GM12892 (cell line): ENCODE data around the gene AFDN.

Source experiments
- DNase-seq: peaks from one replicate; pipeline ENCODE4 v3.0.0; 2011; ENCODE audit not compliant: insufficient read length
- FAIRE-seq: peaks from 2 replicates; lab custom pipeline; 2011; peaks lifted over from hg19 to GRCh38; lab: Jason Lieb, UNC
- POLR2A ChIP-seq: IDR thresholded peaks from 2 replicates; pipeline ENCODE4 v1.6.1; 2011; ENCODE audit warnings: low read depth, low read length, control low read depth
- POLR2AphosphoS5 ChIP-seq: IDR thresholded peaks from 2 replicates; pipeline ENCODE4 v1.6.1; 2011; ENCODE audit warnings: low read depth, low read length, control low read depth
- TAF1 ChIP-seq: IDR thresholded peaks from 2 replicates; pipeline ENCODE4 v1.6.1; 2011; ENCODE audit warnings: low read depth, mild to moderate bottlenecking, control low read depth, low read length, borderline replicate concordance

AFDN gene

GRCh38 chr6:167984144-167984719 lies 157.5 kb downstream of the AFDN start:
- DNase-seq (no peak), FAIRE-seq (no peak)
- TF ChIP-seq POLR2A (no peak), POLR2AphosphoS5 (no peak), TAF1 (no peak)

GRCh38 chr6:167984876-167985604 lies 158.3 kb downstream of the AFDN start:
- TF ChIP-seq TAF1 (no peak), POLR2A (no peak), POLR2AphosphoS5 (no peak)
- FAIRE-seq (no peak), DNase-seq (no peak)

- no peak for TF ChIP-seq TAF1
- no peak for TF ChIP-seq POLR2AphosphoS5
- TF ChIP-seq POLR2A = no peak
- DNase-seq (no peak), FAIRE-seq (no peak)
These were observed 159.3 kb downstream of the AFDN start for GRCh38 chr6:167985911-167986595.

- FAIRE-seq (no peak), DNase-seq (no peak)
- TF ChIP-seq POLR2AphosphoS5 = no peak
- no peak for TF ChIP-seq POLR2A
- no peak for TF ChIP-seq TAF1
These were observed 160.9 kb downstream of the AFDN start for GRCh38 chr6:167987396-167988153.

GRCh38 chr6:167988154-167988495 lies 161.4 kb downstream of the AFDN start:
- FAIRE-seq (no peak), DNase-seq (no peak)
- TF ChIP-seq TAF1 (no peak), POLR2AphosphoS5 (no peak), POLR2A (no peak)

GRCh38 chr6:167988945-167989841 lies 162.5 kb downstream of the AFDN start:
- DNase-seq (no peak), FAIRE-seq (no peak)
- TF ChIP-seq TAF1 (no peak), POLR2AphosphoS5 (no peak), POLR2A (no peak)

- FAIRE-seq (peak; percentile 67), DNase-seq (no peak)
- TF ChIP-seq TAF1 = no peak
- TF ChIP-seq POLR2AphosphoS5 = no peak
- no peak for TF ChIP-seq POLR2A
These were observed 163.6 kb downstream of the AFDN start for GRCh38 chr6:167990016-167990945.

GRCh38 chr6:167993169-167993568 lies 166.5 kb downstream of the AFDN start:
- DNase-seq (no peak), FAIRE-seq (no peak)
- TF ChIP-seq POLR2A (no peak), TAF1 (no peak), POLR2AphosphoS5 (no peak)

GRCh38 chr6:167993831-167994230 lies 167.1 kb downstream of the AFDN start:
- FAIRE-seq (no peak), DNase-seq (no peak)
- TF ChIP-seq POLR2AphosphoS5 = no peak
- TF ChIP-seq TAF1 = no peak
- TF ChIP-seq POLR2A = no peak
